Measurements from ENCODE around the gene SLBP. TPM values are rescaled to one million over a fixed set of nuclear protein-coding genes. Genes with fewer than 3 reads are reported as not detected.
"Not testable (repeated sequence)": the region's sequence is repeated elsewhere in the genome, so short reads cannot be mapped to it uniquely, and the experiment has no call there.

The SLBP gene
- polyA plus RNA-seq, 3 donors: 95.6 to 98.5 (median 97.9) TPM

DNA sequence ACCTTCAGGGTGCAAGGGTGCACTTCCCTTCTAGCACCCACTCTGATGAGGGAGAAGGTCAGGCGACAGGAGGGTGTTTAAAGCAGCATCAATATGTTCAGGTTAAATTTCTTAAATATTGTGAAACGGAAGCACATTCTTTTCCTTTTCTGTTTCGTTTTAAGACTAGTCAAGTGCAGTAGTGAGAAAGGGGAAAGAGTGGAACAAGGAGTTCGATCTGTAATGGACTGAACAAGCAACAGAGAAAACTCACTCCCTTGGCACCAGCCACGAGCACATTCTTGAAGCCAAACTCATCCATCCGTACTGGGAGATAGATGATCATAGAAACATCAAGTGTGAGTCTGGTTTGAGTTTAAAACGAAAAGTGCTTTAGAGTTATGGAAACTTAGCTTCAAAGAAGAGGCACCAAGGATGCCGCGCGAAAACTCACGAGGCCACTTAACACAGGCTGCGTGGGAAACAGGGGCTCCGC lies 28.8 kb downstream of the SLBP start:
- peak in 1 of 3 donors; percentile 33 for DNase-seq (ENCODE audit: low read depth in 3 of 3, low spot score in 2 of 3)

DNA sequence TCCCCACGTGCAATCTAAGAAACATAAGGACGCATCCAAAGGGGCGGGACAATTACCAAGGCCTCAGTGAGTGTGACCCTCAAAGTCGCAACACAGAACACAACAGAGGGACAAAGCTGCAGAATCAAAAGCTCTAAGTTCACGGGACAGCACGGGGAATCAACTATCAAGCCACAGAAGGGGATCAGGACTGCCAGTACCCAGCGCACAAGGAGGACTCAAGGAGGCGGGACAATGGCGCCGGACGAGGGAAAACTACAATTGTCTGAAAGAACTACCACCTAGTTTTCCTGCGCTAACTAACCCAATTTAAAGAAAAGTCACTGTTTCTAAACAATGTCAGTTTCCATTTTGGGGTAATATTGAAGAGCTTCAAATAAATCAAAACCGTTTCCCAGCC lies 29.3 kb downstream of the SLBP start:
- no peak for DNase-seq (ENCODE audit: low read depth in 3 of 3, low spot score in 2 of 3)

DNA sequence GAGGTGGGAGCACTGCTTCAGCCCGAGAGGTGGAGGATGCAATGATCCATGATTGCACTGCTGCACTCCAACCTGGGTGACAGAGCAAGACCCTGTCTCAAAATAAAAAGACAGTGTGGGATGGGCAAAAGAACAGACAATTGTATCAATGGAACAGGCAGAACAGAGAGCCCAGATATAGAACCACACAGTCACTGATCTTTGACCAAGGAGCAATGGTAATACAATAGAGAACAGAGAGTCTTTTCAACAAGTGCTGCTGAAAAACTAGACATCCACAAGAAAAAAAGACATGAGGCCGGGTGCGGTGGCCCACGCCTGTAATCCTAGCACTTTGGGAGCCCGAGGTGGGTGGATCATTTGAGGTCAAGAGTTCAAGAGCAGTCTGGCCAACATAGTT lies 33.9 kb downstream of the SLBP start:
- DNase-seq (ENCODE audit: low read depth in 3 of 3, low spot score in 2 of 3): no peak

DNA sequence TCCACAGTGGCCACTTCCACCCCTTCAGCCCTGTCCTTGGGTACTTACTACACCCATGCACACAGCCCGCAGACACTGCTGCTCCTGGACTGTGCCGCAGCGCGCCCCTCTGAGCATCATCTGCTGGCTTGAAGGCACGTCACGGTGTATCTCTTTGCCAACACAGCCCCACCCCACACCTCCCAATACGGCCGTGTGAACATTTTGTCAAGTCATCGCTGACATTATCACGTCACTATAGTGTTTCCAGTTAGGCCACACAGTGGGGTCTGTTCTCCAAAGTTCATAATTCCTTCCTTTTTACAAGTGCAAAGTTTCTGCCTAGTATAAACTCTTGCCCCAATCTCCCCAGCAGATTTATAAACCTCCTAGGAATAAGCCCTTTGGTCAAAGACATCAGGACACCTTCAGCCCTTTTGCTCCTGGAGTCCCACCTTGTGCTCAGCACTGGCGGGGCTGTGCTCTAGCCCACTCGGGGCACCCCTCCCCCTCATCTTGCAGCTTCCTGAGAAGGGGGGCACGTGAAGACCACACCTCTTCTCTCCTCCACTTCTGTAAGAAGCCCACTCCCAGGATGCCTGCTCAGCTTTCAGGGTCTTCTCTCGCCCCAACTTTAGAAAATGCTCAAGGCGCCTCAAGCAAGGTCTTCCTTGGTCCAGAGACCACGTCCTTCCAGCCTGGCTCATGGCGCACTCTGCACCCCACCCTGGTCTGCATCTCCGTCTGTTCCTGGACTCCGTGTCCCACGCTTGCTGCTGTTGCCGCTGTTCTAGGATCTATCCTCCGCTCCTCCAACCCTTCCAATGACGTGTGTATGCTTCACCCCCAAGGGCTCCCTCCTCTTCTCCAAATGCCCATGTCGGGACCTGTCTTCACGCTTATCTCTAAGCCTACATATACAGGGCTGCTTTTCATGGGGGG lies 35.3 kb downstream of the SLBP start:
- no peak for DNase-seq (ENCODE audit: low read depth in 3 of 3, low spot score in 2 of 3)

DNA sequence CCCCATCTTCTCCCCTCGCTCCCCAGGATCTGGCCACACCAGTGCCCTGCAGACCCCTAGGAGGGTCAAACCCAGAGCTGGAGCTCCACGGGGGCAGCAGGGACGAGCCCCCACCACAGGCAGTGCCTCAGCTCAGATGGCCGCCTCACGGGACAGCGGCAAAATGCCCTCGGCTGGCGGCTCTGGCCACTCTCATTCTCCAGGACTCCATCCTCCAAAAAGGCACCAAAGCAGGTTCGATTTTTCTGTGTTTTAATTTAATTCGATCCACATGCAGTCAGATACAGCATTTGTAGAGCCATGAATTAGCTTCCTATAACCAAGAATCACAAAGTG lies 36.3 kb downstream of the SLBP start:
- no peak for DNase-seq (ENCODE audit: low read depth in 3 of 3, low spot score in 2 of 3)

DNA sequence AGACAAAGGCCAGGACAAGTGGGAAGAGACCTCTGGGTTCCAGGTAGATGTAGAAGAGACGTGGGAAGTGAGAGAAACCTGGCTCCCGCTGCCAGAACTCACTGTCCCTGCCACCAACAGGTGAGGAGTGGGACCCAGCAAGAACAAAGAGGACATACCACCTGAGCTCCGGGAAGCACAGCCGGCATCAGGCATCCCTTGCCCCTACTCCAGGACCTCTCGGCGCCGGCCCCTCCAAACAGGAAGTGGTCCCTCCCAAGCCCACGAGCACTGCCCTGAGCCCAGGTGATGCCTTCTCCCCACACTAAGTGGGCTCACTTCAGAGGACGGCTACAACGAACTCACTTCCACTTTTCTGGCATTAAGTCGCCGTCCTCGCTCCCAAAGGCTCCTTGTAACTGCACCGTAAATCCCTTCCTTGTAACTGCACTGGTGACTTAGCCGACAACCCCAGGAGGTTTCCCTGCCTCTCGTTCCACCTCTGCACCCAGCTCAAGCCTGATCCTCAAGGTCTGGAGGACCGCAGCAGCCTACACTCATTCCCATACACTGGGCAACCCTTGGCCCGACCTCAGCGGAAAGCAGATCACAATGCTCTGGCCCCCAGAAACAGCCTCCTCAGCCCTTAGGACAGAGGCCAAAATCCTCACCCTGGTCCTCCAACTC lies 36.9 kb downstream of the SLBP start:
- DNase-seq (ENCODE audit: low read depth in 3 of 3, low spot score in 2 of 3): no peak

DNA sequence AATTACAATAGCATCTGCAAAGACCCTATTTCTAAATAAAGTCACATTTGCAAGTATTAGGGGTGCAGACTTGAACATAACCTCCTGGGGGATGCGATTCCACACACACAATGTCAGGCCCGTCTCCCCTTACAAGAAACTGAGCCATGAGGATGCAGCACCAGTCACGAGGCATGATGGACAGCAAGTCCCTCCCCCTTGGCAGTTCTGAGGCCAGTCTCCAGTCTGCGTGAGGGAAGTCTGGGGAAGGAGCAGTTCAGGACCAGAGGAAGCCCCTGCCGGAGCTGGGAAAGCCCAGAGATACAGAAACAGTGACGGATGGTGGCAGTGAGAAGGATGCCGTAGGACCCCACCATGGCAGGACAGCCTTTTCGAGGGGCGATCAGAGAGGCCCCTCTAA lies 37.4 kb downstream of the SLBP start:
- DNase-seq (ENCODE audit: low read depth in 3 of 3, low spot score in 2 of 3): no peak

DNA sequence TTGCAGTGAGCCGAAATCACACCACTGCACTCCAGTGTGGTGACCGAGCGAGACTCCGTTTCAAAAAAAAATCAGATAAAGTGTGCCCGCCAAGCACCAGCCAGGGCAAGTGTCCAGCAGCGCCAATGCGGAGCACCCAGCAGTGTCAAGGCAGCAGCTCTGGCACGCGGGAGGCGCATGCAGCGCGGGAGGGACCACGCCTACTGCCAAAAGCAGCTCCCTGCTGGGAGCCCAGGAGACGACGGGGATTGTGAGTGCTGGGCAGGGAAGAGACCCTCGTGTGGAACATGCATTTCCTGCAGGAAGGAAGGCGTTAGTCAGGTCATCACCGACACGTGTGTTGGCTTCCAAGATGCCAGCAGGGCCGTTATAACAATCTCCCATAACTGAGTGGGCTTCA lies 38.4 kb downstream of the SLBP start:
- DNase-seq (ENCODE audit: low read depth in 3 of 3, low spot score in 2 of 3): no peak

DNA sequence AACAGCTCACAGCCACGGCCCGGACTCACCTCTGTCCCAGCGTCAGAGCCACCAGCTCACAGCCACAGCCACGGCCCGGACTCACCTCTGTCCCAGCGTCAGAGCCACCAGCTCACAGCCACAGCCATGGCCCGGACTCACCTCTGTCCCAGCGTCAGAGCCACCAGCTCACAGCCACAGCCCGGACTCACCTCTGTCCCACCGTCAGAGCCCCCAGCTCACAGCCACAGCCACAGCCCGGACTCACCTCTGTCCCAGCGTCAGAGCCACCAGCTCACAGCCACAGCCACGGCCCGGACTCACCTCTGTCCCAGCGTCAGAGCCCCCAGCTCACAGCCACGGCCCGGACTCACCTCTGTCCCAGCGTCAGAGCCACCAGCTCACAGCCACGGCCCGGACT lies 41.1 kb downstream of the SLBP start:
- not testable (repeated sequence) for DNase-seq (ENCODE audit: low read depth in 3 of 3, low spot score in 2 of 3)

DNA sequence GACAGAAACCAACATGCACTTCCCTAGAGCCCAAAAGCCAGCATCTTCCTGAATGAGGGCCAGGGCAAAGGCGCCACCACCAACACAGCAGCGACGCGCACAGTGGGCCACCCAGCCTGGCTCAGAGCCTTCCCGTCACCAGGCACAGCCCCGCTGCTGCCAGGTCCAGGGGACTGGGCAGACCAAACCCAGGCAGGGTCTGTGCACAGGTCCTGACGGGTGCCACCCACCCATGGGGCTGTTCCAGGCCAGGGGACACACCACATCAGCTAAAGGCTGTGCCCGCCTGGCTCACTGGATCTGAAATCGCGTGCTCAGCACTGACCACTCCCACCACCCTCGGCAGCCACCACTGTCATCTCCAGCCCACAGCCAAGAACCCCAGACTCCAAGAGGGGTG lies 41.8 kb downstream of the SLBP start:
- DNase-seq (ENCODE audit: low read depth in 3 of 3, low spot score in 2 of 3): no peak

DNA sequence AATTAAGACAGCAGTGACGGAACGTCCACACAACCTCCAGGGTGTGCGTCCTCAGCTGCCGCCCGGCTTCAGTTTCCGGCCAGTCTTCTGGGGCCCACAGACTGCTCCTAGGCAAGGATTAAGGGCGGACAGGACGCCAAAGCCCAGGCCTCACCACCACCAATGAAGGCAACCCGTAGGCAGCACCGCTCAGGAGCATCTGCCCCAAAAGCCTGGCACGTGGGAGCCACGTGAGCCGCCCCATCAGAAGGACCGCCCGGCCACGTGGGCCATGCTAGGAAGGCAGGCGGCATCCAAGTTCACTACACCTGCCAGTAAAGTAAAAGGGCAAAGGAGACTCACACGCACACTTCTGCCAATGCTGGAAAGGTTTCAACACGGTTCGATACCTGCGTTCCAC lies 42.3 kb downstream of the SLBP start:
- no peak for DNase-seq (ENCODE audit: low read depth in 3 of 3, low spot score in 2 of 3)

DNA sequence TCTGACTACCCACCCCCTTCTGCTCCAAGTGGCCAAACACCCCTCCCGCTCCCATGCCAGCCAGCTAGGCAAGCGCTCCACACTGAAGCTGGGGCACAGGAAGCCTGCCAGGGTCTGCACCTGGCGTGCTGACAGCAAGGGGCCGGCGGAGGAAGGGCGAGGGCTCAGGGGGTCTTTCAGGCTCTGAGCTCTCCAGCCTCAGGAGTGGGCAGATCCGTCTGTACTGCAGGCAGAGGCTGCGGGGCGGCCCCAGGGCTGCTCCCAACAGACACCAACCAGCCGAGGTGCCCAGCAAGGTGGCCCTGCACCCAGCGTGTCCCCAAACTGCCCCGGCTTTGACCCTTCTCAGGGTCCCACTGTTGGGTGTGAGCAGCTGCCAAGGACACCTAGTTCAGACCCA lies 42.8 kb downstream of the SLBP start:
- no peak for DNase-seq (ENCODE audit: low read depth in 3 of 3, low spot score in 2 of 3)

DNA sequence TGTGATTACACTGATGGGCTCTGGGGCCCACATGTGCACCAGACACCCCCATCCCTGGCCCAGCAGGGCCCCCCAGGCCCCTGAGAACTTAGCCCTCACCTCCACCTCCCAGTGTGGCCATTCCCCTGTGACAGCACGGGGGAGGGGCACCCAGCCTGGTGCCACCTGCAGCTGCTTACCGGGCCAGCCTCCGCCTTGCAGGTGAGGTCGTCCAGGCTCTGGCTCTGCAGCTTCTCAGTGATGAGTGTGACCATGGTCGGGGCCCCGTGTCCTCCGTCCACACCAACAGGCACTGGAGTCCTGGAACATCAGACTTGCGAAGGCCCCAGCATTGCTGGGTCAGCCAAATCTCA lies 43.7 kb downstream of the SLBP start:
- DNase-seq (ENCODE audit: low read depth in 3 of 3, low spot score in 2 of 3): no peak

DNA sequence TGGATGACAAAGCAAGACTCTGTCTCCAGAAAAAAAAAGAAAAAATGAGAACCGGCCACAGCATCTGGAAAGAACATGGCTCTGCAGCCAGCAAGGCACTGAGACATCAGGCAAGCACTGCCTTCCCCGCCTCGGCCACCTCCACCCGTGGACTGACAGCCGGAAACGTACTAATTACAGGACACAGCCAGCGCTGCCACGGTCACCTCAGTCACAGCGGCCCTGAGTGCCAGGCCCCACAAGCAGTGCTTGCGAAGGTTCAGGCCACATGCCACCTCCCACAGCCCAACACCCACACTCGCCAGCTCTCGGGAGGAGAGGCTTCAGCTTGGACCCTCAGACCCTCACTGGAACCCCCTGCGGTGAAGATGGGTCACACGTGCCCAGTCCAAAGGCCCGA lies 44.8 kb downstream of the SLBP start:
- no peak for DNase-seq (ENCODE audit: low read depth in 3 of 3, low spot score in 2 of 3)

DNA sequence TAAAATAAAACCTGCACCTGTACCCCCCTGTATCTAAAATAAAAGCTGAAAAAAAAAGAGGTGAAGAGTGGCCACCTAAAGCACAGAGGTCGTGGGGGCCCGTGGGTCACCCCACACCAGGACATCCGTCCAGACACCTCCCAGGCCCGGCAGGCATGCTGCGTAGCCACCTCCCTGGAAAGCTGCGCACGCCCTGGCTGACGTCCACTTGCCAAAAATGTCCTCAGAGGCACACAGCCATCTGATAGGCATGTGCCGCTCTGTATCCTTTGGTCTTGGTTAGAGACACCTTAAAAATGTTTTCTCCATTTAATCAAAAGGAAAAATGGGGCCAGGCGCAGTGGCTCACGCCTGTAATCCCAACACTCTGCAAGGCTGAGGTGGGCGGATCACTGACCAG lies 45.7 kb downstream of the SLBP start:
- no peak for DNase-seq (ENCODE audit: low read depth in 3 of 3, low spot score in 2 of 3)

DNA sequence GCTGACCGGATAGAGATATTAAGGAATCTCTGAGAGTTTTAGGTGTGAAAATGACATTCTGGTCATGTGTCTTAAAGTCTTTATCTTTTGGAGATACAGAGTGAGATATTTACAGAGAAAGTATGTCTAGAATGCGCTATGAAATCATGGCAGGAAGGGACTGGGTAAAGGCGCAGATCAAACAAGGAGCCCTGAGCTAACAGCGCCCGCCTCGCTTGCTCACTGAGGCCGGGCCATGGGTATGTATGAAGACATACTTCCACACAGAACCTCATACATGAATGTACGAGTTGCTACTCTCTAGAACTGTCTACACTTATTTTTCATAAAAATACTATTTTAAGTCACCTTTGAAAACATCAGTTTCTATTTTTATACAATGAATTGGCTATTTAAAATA lies 48.0 kb downstream of the SLBP start:
- DNase-seq (ENCODE audit: low read depth in 3 of 3, low spot score in 2 of 3): no peak

DNA sequence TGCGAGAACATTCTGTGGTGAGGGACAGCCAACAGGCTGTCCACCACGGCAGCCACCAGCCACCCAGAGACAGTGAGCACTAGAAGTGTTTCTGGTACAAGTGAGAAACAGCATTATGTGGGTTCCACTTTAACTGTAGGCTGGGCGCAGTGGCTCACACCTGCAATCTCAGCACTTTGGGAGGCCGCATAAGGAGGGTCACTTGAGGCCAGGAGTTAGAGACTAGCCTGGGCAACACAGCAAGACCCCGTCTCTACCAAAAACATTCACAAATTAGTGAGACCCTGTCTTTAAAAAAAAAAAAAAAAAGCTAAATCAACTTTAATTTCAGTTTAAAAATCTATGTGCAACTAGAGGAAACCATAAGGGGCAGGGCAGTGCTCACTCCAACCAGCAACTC lies 48.6 kb downstream of the SLBP start:
- no peak for DNase-seq (ENCODE audit: low read depth in 3 of 3, low spot score in 2 of 3)

DNA sequence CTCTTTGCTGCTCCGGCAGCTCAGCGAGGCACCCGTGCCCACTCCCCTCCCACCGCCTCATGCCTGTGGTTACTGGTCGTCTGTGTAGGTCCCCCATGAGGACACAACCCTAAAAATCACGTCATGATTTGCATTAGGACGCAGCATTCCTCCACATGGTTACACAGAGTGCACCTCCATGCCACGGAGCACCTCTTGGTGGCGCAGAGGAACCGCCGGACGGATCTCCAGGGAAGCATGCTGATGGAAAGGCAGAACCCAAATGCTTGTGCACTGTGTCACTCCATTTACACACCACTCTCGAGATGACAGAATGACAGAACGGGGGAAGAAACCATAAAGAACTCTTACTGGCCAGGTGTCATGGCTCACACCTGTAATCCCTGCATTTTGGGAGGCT lies 50.4 kb downstream of the SLBP start:
- DNase-seq (ENCODE audit: low read depth in 3 of 3, low spot score in 2 of 3): no peak

DNA sequence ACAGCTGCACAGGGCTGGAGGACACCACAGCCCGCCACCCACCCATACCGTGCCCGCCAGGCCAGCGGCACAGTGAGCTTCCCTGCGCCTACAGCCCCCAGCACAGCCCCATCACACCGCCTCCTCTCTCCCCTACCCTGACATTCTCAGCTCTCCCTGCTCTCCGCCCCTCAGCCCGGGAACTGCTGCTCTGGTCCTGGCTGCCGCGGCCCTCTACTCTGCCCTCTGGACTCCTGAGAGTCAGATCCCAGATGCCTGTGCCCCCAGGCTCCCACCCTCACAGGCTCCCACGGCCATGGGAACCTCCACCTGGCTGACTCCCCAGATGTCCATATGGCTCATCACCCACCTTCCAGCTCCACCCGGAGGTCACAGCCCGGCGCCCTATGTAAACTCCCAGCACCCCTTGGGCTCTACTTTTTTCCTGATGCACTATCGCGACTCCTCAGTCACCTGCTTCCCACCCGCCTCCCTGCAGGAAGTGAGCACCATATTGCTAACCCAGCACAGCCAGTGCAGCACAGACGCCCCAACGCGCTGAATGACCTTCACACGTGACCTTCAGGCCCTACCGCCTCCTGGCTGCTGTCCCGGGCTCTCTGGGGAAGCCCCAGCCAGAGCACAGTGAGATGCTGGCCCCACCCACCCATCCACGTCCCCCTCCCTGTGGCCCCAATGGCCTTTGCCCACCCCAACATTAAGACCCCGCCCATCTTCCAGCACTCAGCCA lies 51.0 kb downstream of the SLBP start:
- DNase-seq (ENCODE audit: low read depth in 3 of 3, low spot score in 2 of 3): no peak

DNA sequence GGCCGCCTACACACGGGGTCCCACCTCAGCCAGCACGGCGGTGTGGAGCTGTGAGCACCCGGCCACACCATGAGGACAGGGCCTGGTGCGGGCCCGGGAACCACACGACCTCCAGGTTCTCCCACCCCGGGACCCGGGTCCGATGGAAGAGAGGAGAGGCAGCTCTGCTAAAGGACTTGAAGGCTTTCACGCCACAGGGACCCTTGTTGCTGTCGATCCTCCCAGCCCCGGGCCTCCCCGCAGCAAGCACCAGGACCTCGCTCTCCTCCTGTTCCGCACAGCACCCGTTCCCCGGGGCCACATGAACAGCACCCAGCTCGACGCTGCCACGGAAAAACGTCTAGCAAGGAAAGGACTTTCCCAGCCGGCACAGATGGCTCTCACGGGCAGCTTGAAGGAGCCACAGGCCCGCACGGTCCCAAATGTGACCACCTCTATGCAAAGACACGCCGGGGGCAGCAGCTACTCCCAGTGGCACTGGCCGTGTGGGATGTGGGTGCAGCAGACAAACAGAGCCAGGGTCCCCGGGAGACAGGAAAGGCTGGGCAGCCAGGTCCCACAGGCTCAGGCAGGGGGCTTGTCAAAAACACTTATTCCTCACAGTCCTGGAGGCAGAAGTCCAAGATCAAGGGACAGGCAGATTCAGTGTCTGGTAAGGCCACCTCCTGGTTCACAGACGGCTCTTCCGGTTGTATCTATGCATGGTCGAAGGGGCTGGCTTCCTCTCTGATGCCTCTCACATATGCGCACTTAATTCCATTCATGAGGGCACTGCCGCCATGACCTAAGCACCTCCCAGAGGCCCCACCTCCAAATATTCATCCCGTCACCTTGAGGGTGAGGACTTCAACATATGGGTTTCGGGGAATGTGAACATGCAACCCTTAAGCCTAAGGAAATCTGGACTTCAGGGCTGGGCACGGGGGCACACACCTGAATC lies 52.7 kb downstream of the SLBP start:
- no peak for DNase-seq (ENCODE audit: low read depth in 3 of 3, low spot score in 2 of 3)

DNA sequence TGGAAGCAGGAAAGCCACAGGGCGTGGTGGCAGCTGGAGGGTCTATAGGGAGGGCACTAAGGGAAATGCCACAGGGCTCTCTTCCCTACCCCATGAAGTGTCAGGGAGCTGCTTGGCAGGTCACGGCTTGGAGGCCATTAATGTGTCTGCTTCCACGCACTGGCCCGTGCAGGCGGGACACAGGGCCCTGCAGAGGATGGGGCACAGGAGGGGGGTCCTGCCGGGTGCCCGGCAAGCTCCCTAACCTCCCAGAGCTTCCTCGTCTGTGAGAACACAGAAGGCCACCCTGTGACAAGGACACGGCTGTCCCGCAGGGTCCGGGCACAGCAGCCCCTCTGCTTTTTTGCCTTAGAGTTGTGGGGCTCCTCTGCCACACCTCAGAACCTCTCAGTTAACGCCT lies 53.5 kb downstream of the SLBP start:
- DNase-seq (ENCODE audit: low read depth in 3 of 3, low spot score in 2 of 3): no peak
